HCT116 (cell line): ENCODE measurements around the gene SOCS4. TPM values are rescaled to one million over a fixed set of nuclear protein-coding genes. Genes with fewer than 3 reads are reported as not detected.

Experiments used
- ATAC-seq: fragments of 200-7000 bp; cut with Tn5 transposase; 2 replicates; pipeline ENCODE4 v1.9.1; 2020; ENCODE audit warnings: mild to moderate bottlenecking, moderate library complexity
- BruUV-seq: library from RNA; stranded (reverse); fragments of 400-500 nt; replicated peaks from 2 replicates; lab custom pipeline; 2021; lab: Mats Ljungman, UMichigan
- CTCF ChIA-PET: fragments of 300-600 bp; sonication (Branson Sonifier 250); formaldehyde crosslinking; loops from one replicate; lab custom pipeline; 2021; ENCODE audit warnings: antibody characterized with exemption; lab: Charles Lee
- POLR2A ChIA-PET: fragments of 300-600, 350-600 bp; sonication (Branson Sonifier 250); formaldehyde crosslinking; loops from one replicate; lab custom pipeline; 2021; ENCODE audit warnings: antibody characterized with exemption; lab: Charles Lee
- RAD21 ChIA-PET, 2 experiments: fragments of 300-600 bp; sonication (Branson Sonifier 250); formaldehyde crosslinking; loops; one replicate each; lab custom pipeline; 2023; ENCODE audit warnings: low total read pairs in 2 of 2; ENCODE audit not compliant: uncharacterized antibody in 2 of 2, unreplicated experiment in 2 of 2, low non-redundant PET in 1 of 2; lab: Charles Lee
- DNase-seq: peaks from one replicate; pipeline ENCODE4 v3.0.0-alpha.2; 2010; ENCODE audit warnings: low read depth, low spot score
- H2AFZ ChIP-seq: fragments of 200-600 bp; shearing (Covaris generic), sonication (generic); 2 replicates; pipeline ENCODE4 v1.6.1; 2017; ENCODE audit warnings: low read depth, mixed run types, mixed read lengths, antibody characterized with exemption, low read length; ENCODE audit not compliant: poor library complexity, severe bottlenecking
- H3K27ac ChIP-seq: 2 replicates; pipeline ENCODE4 v1.5.1; 2012; ENCODE audit warnings: low read depth, low read length
- H3K27me3 ChIP-seq: fragments of 200-600 bp; sonication (generic); 2 replicates; pipeline ENCODE4 v1.6.1; 2016; ENCODE audit warnings: mixed run types, low read length, mixed read lengths; ENCODE audit not compliant: insufficient read depth
- H3K36me3 ChIP-seq, 2 experiments: fragments of 200-500 bp in 1 of 2; fragments of 200-600 bp in 1 of 2; sonication (Bioruptor generic) in 1 of 2; sonication (generic) in 1 of 2; 2 replicates each; pipeline versions ENCODE4 v1.5.1 to v1.6.1; 2014 to 2016; ENCODE audit warnings: low read length in 2 of 2, inconsistent platforms in 1 of 2, mixed read lengths in 1 of 2, mixed run types in 1 of 2; ENCODE audit not compliant: insufficient read depth in 2 of 2, control insufficient read depth in 1 of 2
- H3K4me1 ChIP-seq, 2 experiments: fragments of 200-600 bp in 1 of 2; sonication (generic) in 1 of 2; 2 replicates each; pipeline versions ENCODE4 v1.5.1 to v1.6.1; 2012 to 2017; ENCODE audit warnings: low read length in 2 of 2, inconsistent platforms in 1 of 2, mild to moderate bottlenecking in 1 of 2, mixed read lengths in 1 of 2, mixed run types in 1 of 2, moderate library complexity in 1 of 2; ENCODE audit not compliant: insufficient read depth in 2 of 2, control insufficient read depth in 1 of 2
- H3K4me2 ChIP-seq: fragments of 200-600 bp; sonication (generic); 2 replicates; pipeline ENCODE4 v1.6.1; 2017; ENCODE audit warnings: mixed run types, low read length, mixed read lengths
- H3K4me3 ChIP-seq, 2 experiments: fragments of 200-600 bp in 1 of 2; sonication (generic) in 1 of 2; replicated peaks in 1 of 2; 2 replicates each; pipeline ENCODE4 v1.5.1; 2011 to 2016; ENCODE audit warnings: low read length in 2 of 2, control low read depth in 1 of 2, low read depth in 1 of 2, mild to moderate bottlenecking in 1 of 2, mixed read lengths in 1 of 2, mixed run types in 1 of 2
- H3K79me2 ChIP-seq: fragments of 200-600 bp; sonication (generic); 2 replicates; pipeline ENCODE4 v1.6.1; 2017; ENCODE audit warnings: mild to moderate bottlenecking, mixed run types, low read length, moderate library complexity, mixed read lengths; ENCODE audit not compliant: insufficient read depth
- H3K9ac ChIP-seq: fragments of 200-600 bp; sonication (generic); 2 replicates; pipeline ENCODE4 v1.6.1; 2016; ENCODE audit warnings: low read length, mixed read lengths
- H3K9me2 ChIP-seq: fragments of 200-600 bp; sonication (generic), shearing (Covaris generic); 2 replicates; pipeline ENCODE4 v1.6.1; 2017; ENCODE audit warnings: mixed run types, mild to moderate bottlenecking, moderate library complexity; ENCODE audit not compliant: insufficient read depth
- H3K9me3 ChIP-seq, 2 experiments: fragments of 200-500 bp in 1 of 2; fragments of 200-600 bp in 1 of 2; sonication (Bioruptor generic) in 1 of 2; sonication (generic) in 1 of 2; 2 replicates each; pipeline ENCODE4 v1.6.1; 2014 to 2017; ENCODE audit warnings: low read length in 2 of 2, mixed read lengths in 2 of 2, inconsistent platforms in 1 of 2, low read depth in 1 of 2, mild to moderate bottlenecking in 1 of 2, mixed run types in 1 of 2, moderate library complexity in 1 of 2; ENCODE audit not compliant: control insufficient read depth in 1 of 2, insufficient read depth in 1 of 2
- H4K20me1 ChIP-seq: fragments of 200-600 bp; sonication (generic), shearing (Covaris generic); 2 replicates; pipeline ENCODE4 v1.6.1; 2017; ENCODE audit warnings: mixed run types, mild to moderate bottlenecking, moderate library complexity; ENCODE audit not compliant: insufficient read depth
- ELF1 ChIP-seq: IDR thresholded peaks from 2 replicates; pipeline ENCODE4 v1.6.1; 2012; ENCODE audit warnings: low read depth, borderline replicate concordance
- EZH2 ChIP-seq: fragments of 200-600 bp; sonication (generic); IDR thresholded peaks from 2 replicates; pipeline ENCODE4 v1.6.1; 2017; ENCODE audit warnings: antibody characterized with exemption, mixed run types
- EZH2phosphoT487 ChIP-seq: fragments of 200-600 bp; IDR thresholded peaks from 2 replicates; pipeline ENCODE4 v1.6.1; 2018; ENCODE audit warnings: antibody characterized with exemption, borderline replicate concordance
- FOSL1 ChIP-seq: IDR thresholded peaks from 2 replicates; pipeline ENCODE4 v1.6.1; 2012; ENCODE audit warnings: low read depth
- POLR2AphosphoS5 ChIP-seq: IDR thresholded peaks from 2 replicates; pipeline ENCODE4 v1.6.1; 2011; ENCODE audit warnings: mild to moderate bottlenecking, low read depth, low read length, moderate library complexity
- SP1 ChIP-seq: IDR thresholded peaks from 2 replicates; pipeline ENCODE4 v1.6.1; 2012; ENCODE audit warnings: low read depth
- TCF7L2 ChIP-seq: IDR thresholded peaks from 2 replicates; pipeline ENCODE4 v1.7.0; 2011; ENCODE audit warnings: borderline replicate concordance, inconsistent platforms; ENCODE audit not compliant: insufficient read depth, insufficient read length; ENCODE audit errors: extremely low read depth
- YY1 ChIP-seq: IDR thresholded peaks from 2 replicates; pipeline ENCODE4 v1.6.1; 2011; ENCODE audit warnings: low read length, low read depth, moderate library complexity, mild to moderate bottlenecking; ENCODE audit not compliant: insufficient replicate concordance; ENCODE audit errors: extremely low read depth
- ZFX ChIP-seq: fragments of 450-650 bp; IDR thresholded peaks from 2 replicates; pipeline ENCODE4 v1.6.1; 2017
- ZNF274 ChIP-seq: fragments of 200-500 bp; sonication (Bioruptor generic); IDR thresholded peaks from 2 replicates; pipeline ENCODE4 v1.6.1; 2014; ENCODE audit warnings: mild to moderate bottlenecking, low read depth, low read length, inconsistent platforms
- intact Hi-C: fragments of 100-400 bp; cut with micrococcal nuclease; formaldehyde crosslinking; loops from 2 replicates; pipeline ENCODE4 v1.10.0; 2022
- total RNA-seq: library from RNA; stranded (reverse); gene quantifications from one replicate; pipeline ENCODE4 v1.2.1, GENCODE V29; 2021; ENCODE audit not compliant: unreplicated experiment
- TF ChIP-seq, protein P1 (sequence below), 3 experiments: fragments of 200-600 bp in 1 of 3; sonication (generic) in 1 of 3; IDR thresholded peaks in 2 of 3; conservative IDR thresholded peaks in 1 of 3; 2 replicates each; pipeline ENCODE4 v1.5.1; 2012 to 2017; ENCODE audit warnings: low read depth in 2 of 3, low read length in 2 of 3, antibody characterized with exemption in 1 of 3, borderline replicate concordance in 1 of 3, control low read depth in 1 of 3, mild to moderate bottlenecking in 1 of 3, mixed read lengths in 1 of 3, mixed run types in 1 of 3, moderate library complexity in 1 of 3; ENCODE audit not compliant: insufficient read depth in 1 of 3

Gene SOCS4
- total RNA-seq, 1 experiment from 2014 or later, result 23.7 TPM

DNA sequence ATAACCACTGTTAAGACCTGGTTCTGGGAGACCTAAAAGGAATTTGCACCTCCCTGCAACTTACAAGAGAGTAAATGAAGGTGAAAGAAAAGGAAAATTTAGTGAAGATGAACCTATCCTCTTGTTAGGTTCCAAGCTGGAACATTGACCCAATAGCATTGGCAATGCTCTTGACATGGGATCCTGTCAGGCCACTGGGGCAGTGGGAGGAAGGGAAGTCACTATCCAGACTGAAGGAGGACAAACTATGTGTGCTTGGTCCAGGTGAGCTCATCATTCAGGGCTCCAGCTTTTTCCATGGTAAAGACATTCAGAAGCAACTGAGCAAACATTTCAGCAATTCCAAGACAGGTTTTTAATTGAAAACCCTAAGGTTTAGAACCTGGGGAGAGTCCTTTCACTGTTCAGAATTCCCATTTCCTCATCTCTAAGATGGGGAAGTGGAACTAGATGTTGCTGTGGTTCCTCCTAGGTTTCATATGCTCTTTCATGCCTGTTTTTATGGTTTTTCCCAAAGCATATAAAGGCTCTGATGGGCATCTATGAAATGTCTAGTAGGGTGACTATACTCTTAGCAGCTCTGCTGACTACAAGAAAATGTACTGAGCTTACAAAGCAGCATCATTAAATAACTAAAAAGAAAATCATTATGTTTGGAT, 57.5 kb downstream of the SOCS4 start:
- no peaks in the 10 kb centered on the region for H3K79me2 ChIP-seq
- no peaks in the 10 kb centered on the region for H4K20me1 ChIP-seq
- no peak overlapping the region for H3K4me3 ChIP-seq
- H2AFZ ChIP-seq, result no peak overlapping the region
- intact Hi-C loops, result loop anchor here (5.0 to 10.0 kb wide), 2 partner anchors 63 to 270 kb away; no protein-coding TSS in a partner anchor
- no peaks in the 10 kb centered on the region for H3K9me3 ChIP-seq
- ChIA-PET CTCF (interaction anchor here (1.4 kb wide), 1 partner anchor 76 kb away, joined by 4 read pairs; no protein-coding TSS in a partner anchor), RAD21 (interaction anchor here in 1 of 2 experiments (0.7 kb wide), 1 partner anchor 76 kb away, joined by 4 read pairs; no protein-coding TSS in a partner anchor), POLR2A (interaction anchor here (1.3 kb wide), 1 partner anchor 18 kb away, joined by 3 read pairs; no protein-coding TSS in a partner anchor)
- H3K4me2 ChIP-seq, result no peak overlapping the region
- no peak overlapping the region for H3K27ac ChIP-seq
- H3K36me3 ChIP-seq, result no peaks in the 10 kb centered on the region
- ATAC-seq (no peak), DNase-seq (no peak)
- no TSS peak for BruUV-seq
- H3K27me3 ChIP-seq, result no peaks in the 10 kb centered on the region
- no peak overlapping the region for H3K9ac ChIP-seq
- H3K9me2 ChIP-seq, result no peaks in the 10 kb centered on the region
- peaks cover 0 to 13% of the 10 kb centered on the region in 2 experiments; a peak in 3 of 4 replicates for H3K4me1 ChIP-seq
- no peak for TF ChIP-seq ZNF274
- no peak for TF ChIP-seq YY1
- TF ChIP-seq ELF1, result no peak
- TF ChIP-seq EZH2, result no peak
- no peak for TF ChIP-seq TCF7L2
- no peak for TF ChIP-seq ZFX
- no peak for TF ChIP-seq EZH2phosphoT487
- TF ChIP-seq, protein P1, sequence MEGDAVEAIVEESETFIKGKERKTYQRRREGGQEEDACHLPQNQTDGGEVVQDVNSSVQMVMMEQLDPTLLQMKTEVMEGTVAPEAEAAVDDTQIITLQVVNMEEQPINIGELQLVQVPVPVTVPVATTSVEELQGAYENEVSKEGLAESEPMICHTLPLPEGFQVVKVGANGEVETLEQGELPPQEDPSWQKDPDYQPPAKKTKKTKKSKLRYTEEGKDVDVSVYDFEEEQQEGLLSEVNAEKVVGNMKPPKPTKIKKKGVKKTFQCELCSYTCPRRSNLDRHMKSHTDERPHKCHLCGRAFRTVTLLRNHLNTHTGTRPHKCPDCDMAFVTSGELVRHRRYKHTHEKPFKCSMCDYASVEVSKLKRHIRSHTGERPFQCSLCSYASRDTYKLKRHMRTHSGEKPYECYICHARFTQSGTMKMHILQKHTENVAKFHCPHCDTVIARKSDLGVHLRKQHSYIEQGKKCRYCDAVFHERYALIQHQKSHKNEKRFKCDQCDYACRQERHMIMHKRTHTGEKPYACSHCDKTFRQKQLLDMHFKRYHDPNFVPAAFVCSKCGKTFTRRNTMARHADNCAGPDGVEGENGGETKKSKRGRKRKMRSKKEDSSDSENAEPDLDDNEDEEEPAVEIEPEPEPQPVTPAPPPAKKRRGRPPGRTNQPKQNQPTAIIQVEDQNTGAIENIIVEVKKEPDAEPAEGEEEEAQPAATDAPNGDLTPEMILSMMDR (IDR thresholded peaks at IDR 0.05 in 2 of 3, conservative IDR thresholded peaks at IDR 0.05 in 1 of 3; ENCODE audit: borderline replicate concordance in 1 of 3, insufficient read depth in 1 of 3, low read depth in 2 of 3, low read length in 2 of 3), result no peak
- no peak for TF ChIP-seq FOSL1
- no peak for TF ChIP-seq SP1
- no peak for TF ChIP-seq POLR2AphosphoS5
